Activated naive CD4-positive, alpha-beta T cell treated with anti-CD3 and anti-CD28 coated beads, Interleukin-2, amount 10 ng/mL, durations not matched to agents 7 days and 5 days (primary cell): ENCODE data around the gene MMP27.

Experiments
- CTCF ChIA-PET: fragments of 350-600 bp; sonication (Branson Sonifier 250); formaldehyde crosslinking; loops from one replicate; lab custom pipeline; 2021; ENCODE audit warnings: antibody characterized with exemption; lab: Charles Lee
- DNase-seq: peaks from one replicate; pipeline ENCODE4 v3.0.0-alpha.2; 2020
- H3K27ac Mint-ChIP-seq: one replicate; pipeline ENCODE4 v1.8.0; 2021; ENCODE audit warnings: mild to moderate bottlenecking, moderate library complexity, mixed read lengths
- H3K27me3 Mint-ChIP-seq: one replicate; pipeline ENCODE4 v1.8.0; 2021; ENCODE audit warnings: mild to moderate bottlenecking, mixed read lengths
- H3K36me3 Mint-ChIP-seq: one replicate; pipeline ENCODE4 v1.8.0; 2021; ENCODE audit warnings: mixed read lengths
- H3K4me1 Mint-ChIP-seq: one replicate; pipeline ENCODE4 v1.8.0; 2021; ENCODE audit warnings: mixed read lengths
- H3K4me3 Mint-ChIP-seq: one replicate; pipeline ENCODE4 v1.8.0; 2021; ENCODE audit warnings: mild to moderate bottlenecking, moderate library complexity, mixed read lengths
- H3K9me3 Mint-ChIP-seq: one replicate; pipeline ENCODE4 v1.8.0; 2021; ENCODE audit warnings: mixed read lengths

MMP27 gene

GRCh38 chr11:102719620-102720277 lies 14.2 kb upstream of the MMP27 start:
- no peaks in the 10 kb centered on the region for H3K36me3 Mint-ChIP-seq
- no peaks in the 10 kb centered on the region for H3K9me3 Mint-ChIP-seq
- DNase-seq, result no peak
- peaks cover 3% of the 10 kb centered on the region for H3K27me3 Mint-ChIP-seq
- no peaks in the 10 kb centered on the region for H3K4me1 Mint-ChIP-seq
- no peak overlapping the region for H3K4me3 Mint-ChIP-seq
- CTCF ChIA-PET, result no interaction called here
- H3K27ac Mint-ChIP-seq, result no peak overlapping the region

GRCh38 chr11:102717280-102717679 lies 11.7 kb upstream of the MMP27 start:
- Mint-ChIP-seq H3K4me3 (no peak overlapping the region), H3K27me3 (peaks cover 6% of the 10 kb centered on the region), H3K4me1 (no peaks in the 10 kb centered on the region), H3K9me3 (no peaks in the 10 kb centered on the region), H3K36me3 (no peaks in the 10 kb centered on the region), H3K27ac (no peak overlapping the region)
- no peak for DNase-seq
- CTCF ChIA-PET, result no interaction called here

- Mint-ChIP-seq H3K27me3 (peaks cover 7% of the 10 kb centered on the region), H3K4me3 (no peak overlapping the region)
- CTCF ChIA-PET, result no interaction called here
These were observed 11.0 kb upstream of the MMP27 start for GRCh38 chr11:102716527-102716926.

GRCh38 chr11:102712137-102712536 lies 6.6 kb upstream of the MMP27 start:
- Mint-ChIP-seq H3K27me3 (peaks cover 10% of the 10 kb centered on the region), H3K36me3 (no peaks in the 10 kb centered on the region), H3K9me3 (no peaks in the 10 kb centered on the region), H3K27ac (no peak overlapping the region), H3K4me1 (no peaks in the 10 kb centered on the region), H3K4me3 (no peak overlapping the region)
- CTCF ChIA-PET, result no interaction called here
- DNase-seq, result no peak

More at GRCh38 chr11:102716527-102716926, 11.0 kb upstream of the MMP27 start:
- H3K27ac Mint-ChIP-seq, result no peak overlapping the region
- H3K4me1 Mint-ChIP-seq, result no peaks in the 10 kb centered on the region
- no peaks in the 10 kb centered on the region for H3K36me3 Mint-ChIP-seq
- H3K9me3 Mint-ChIP-seq, result no peaks in the 10 kb centered on the region
- no peak for DNase-seq

GRCh38 chr11:102709201-102709945 lies 3.8 kb upstream of the MMP27 start:
- Mint-ChIP-seq H3K4me3 (no peak overlapping the region), H3K9me3 (no peaks in the 10 kb centered on the region), H3K4me1 (no peaks in the 10 kb centered on the region), H3K36me3 (no peaks in the 10 kb centered on the region), H3K27me3 (peaks cover 10% of the 10 kb centered on the region), H3K27ac (no peak overlapping the region)
- DNase-seq, result no peak
- CTCF ChIA-PET, result interaction anchor here (0.7 kb wide), 1 partner anchor 20 kb away, joined by 3 read pairs; no protein-coding TSS in a partner anchor

- H3K4me1 Mint-ChIP-seq, result peaks cover 3% of the 10 kb centered on the region
- no peak for DNase-seq
- H3K27ac Mint-ChIP-seq, result no peak overlapping the region
- H3K27me3 Mint-ChIP-seq, result peaks cover 10% of the 10 kb centered on the region
- H3K9me3 Mint-ChIP-seq, result no peaks in the 10 kb centered on the region
- no peak overlapping the region for H3K4me3 Mint-ChIP-seq
- H3K36me3 Mint-ChIP-seq, result no peaks in the 10 kb centered on the region
- CTCF ChIA-PET, result interaction anchor here (0.7 kb wide), 1 partner anchor 139 kb away, joined by 3 read pairs; no protein-coding TSS in a partner anchor
These were observed 3.1 kb upstream of the MMP27 start for GRCh38 chr11:102708654-102709053.

GRCh38 chr11:102704841-102705240 lies 728 bp downstream of the MMP27 start:
- Mint-ChIP-seq H3K27ac (no peak overlapping the region), H3K4me3 (no peak overlapping the region), H3K36me3 (no peaks in the 10 kb centered on the region), H3K4me1 (peaks cover 3% of the 10 kb centered on the region), H3K27me3 (peaks cover 6% of the 10 kb centered on the region), H3K9me3 (no peaks in the 10 kb centered on the region)
- CTCF ChIA-PET, result no interaction called here
- no peak for DNase-seq

- no peak overlapping the region for H3K27ac Mint-ChIP-seq
- no peak for DNase-seq
- H3K27me3 Mint-ChIP-seq, result no peaks in the 10 kb centered on the region
- CTCF ChIA-PET, result no interaction called here
- peaks cover 3% of the 10 kb centered on the region for H3K4me1 Mint-ChIP-seq
- no peaks in the 10 kb centered on the region for H3K9me3 Mint-ChIP-seq
- no peak overlapping the region for H3K4me3 Mint-ChIP-seq
- H3K36me3 Mint-ChIP-seq, result no peaks in the 10 kb centered on the region
These were observed 1.6 kb downstream of the MMP27 start for GRCh38 chr11:102703826-102704493.

- no peak for DNase-seq
- Mint-ChIP-seq H3K9me3 (no peaks in the 10 kb centered on the region), H3K36me3 (no peaks in the 10 kb centered on the region), H3K4me3 (no peak overlapping the region), H3K4me1 (no peaks in the 10 kb centered on the region), H3K27ac (no peak overlapping the region), H3K27me3 (peaks cover 4% of the 10 kb centered on the region)
- CTCF ChIA-PET, result no interaction called here
These were observed 10.4 kb downstream of the MMP27 start for GRCh38 chr11:102695201-102695600.

- Mint-ChIP-seq H3K4me3 (no peak overlapping the region), H3K9me3 (no peaks in the 10 kb centered on the region), H3K27ac (no peak overlapping the region), H3K4me1 (no peaks in the 10 kb centered on the region), H3K36me3 (no peaks in the 10 kb centered on the region), H3K27me3 (peaks cover 9% of the 10 kb centered on the region)
- CTCF ChIA-PET, result no interaction called here
- no peak for DNase-seq
These were observed 19.8 kb downstream of the MMP27 start for GRCh38 chr11:102685754-102686153.

- Mint-ChIP-seq H3K36me3 (no peaks in the 10 kb centered on the region), H3K9me3 (no peaks in the 10 kb centered on the region), H3K27ac (no peak overlapping the region), H3K4me1 (no peaks in the 10 kb centered on the region), H3K4me3 (no peak overlapping the region), H3K27me3 (peaks cover 9% of the 10 kb centered on the region)
- no peak for DNase-seq
- CTCF ChIA-PET, result no interaction called here
These were observed 20.2 kb downstream of the MMP27 start for GRCh38 chr11:102685338-102685737.

- CTCF ChIA-PET, result no interaction called here
- Mint-ChIP-seq H3K27ac (no peak overlapping the region), H3K4me1 (no peaks in the 10 kb centered on the region), H3K36me3 (no peaks in the 10 kb centered on the region), H3K4me3 (no peak overlapping the region), H3K9me3 (no peaks in the 10 kb centered on the region), H3K27me3 (peaks cover 11% of the 10 kb centered on the region)
- DNase-seq, result no peak
These were observed 22.3 kb downstream of the MMP27 start for GRCh38 chr11:102683277-102683676.

GRCh38 chr11:102680945-102681344 lies 24.6 kb downstream of the MMP27 start:
- no peak for DNase-seq
- Mint-ChIP-seq H3K4me3 (no peak overlapping the region), H3K27ac (no peak overlapping the region), H3K27me3 (peaks cover 16% of the 10 kb centered on the region), H3K4me1 (no peaks in the 10 kb centered on the region), H3K9me3 (no peaks in the 10 kb centered on the region), H3K36me3 (no peaks in the 10 kb centered on the region)
- CTCF ChIA-PET, result no interaction called here

GRCh38 chr11:102678022-102678421 lies 27.5 kb downstream of the MMP27 start:
- Mint-ChIP-seq H3K36me3 (no peaks in the 10 kb centered on the region), H3K9me3 (no peaks in the 10 kb centered on the region), H3K4me3 (no peak overlapping the region), H3K4me1 (no peaks in the 10 kb centered on the region), H3K27me3 (peaks cover 14% of the 10 kb centered on the region), H3K27ac (no peak overlapping the region)
- no peak for DNase-seq
- CTCF ChIA-PET, result interaction anchor here (1.0 to 4.3 kb wide), 2 partner anchors 12 to 14 kb away, joined by 3 to 25 read pairs; no protein-coding TSS in a partner anchor
